Islet of Langerhans (tissue), 1 donor: ENCODE results near the gene ULK4.
"Not testable (repeated sequence)": the region's sequence is repeated elsewhere in the genome, so short reads cannot be mapped to it uniquely, and the experiment has no call there.

Source experiments
- FAIRE-seq: peaks from one replicate; lab custom pipeline; 2011; peaks lifted over from hg19 to GRCh38; lab: Jason Lieb, UNC

ULK4 gene

DNA sequence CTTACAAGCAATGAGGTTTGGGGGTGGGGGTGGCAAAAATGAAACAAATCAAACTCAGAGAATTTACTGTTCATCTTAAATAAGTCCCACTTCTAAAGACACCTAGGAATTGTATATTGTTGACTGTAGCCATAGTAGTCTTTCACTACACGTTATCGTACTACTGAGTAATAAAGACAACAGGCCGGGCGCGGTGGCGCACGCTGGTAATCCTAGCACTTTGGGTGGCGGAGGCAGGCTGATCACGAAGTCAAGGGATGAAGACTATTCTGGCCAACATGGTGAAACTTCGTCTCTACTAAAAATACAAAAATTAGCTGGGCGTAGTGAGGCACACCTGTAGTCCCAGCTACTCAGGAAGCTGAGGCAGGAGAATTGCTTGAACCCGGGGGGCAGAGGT is 531.0 kb downstream of the ULK4 start:
- no peak for FAIRE-seq

DNA sequence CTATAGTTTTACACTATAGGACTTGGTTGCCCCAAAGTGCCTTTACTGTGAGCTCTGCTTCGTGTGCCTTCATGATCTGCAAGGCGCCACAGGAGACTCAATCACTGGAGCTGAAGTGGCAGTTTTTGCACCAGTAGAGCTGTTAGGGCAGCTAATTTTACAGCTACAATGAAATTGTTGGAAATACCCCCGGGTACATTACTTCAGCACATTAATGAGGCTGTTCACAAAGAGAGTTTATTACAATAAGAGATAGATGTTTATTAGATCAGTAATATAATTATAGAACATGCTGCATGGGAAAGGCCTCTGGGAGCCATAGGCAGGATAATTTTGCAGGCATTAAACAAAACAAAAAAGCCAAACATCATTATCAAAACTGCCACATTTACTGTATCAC is 531.5 kb downstream of the ULK4 start:
- no peak for FAIRE-seq

DNA sequence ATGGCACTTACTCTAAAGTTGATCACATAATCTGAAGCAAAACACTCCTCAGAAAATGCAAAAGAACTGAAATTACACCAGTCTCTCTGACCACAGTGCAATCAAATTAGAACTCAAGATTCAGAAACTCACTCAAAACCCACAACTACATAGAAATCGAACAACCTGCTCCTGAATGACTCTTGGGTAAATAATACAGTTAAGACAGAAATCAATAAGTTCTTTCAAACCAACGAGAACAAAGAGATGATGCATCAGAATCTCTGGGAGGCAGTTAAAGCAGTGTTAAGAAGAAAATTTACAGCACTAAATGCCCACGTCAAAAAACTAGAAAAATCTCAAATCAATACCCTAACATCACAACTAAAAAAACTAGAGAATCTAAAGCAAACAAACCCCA is 535.4 kb downstream of the ULK4 start:
- FAIRE-seq: no peak

DNA sequence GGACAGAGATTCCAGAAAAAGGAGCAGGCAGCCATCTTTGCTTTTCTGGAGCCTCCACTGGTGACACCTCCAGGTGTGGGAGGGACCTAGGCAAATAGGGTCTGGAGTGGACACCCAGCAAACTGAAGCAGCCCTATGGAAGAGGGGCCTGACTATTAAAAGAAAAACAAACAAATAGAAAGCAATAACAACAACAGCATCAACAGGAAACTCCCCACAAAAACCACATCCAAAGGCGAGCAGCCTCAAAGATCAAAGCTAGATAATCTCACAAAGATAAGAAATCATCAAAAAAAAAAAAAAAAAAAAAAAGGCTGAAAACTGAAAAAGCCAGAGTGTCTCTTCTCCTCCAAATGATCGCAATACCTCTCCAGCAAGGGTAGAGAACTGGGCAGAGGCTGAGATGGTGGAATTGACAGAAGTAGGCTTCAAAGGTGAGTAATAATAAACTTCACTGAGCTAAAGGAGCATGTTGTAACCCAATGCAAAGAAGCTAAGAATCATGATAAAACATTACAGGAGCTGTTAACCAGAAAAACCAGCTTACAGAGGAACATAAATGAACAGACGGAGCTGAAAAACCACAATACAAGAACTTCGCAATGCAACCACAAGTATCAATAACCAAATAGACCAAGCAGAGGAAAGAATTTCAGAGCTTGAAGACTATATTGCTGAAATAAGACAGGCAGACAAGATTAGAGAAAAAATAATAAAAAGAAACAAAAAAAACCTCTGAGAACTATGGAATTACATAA is 537.2 kb downstream of the ULK4 start:
- no peak for FAIRE-seq

DNA sequence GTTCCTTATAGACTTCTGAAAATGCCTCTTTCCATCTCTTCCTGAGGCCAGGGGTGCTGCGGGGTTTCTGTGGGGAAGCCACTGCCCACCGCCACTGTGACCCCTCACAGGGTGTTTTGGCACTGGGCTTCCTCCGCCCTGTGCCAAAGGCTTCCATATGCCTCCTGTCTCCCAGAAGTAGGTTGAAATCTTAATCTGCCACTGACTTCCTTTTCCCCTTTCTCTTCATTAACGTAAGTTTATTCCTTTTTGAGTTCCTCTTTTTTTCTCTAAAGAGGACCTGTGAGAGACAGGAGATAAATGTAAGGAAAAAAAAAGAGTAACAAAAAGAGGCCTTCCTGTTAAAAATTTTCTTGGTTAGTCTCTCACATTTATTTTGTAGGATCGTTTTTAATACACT is 542.1 kb downstream of the ULK4 start:
- no peak for FAIRE-seq

DNA sequence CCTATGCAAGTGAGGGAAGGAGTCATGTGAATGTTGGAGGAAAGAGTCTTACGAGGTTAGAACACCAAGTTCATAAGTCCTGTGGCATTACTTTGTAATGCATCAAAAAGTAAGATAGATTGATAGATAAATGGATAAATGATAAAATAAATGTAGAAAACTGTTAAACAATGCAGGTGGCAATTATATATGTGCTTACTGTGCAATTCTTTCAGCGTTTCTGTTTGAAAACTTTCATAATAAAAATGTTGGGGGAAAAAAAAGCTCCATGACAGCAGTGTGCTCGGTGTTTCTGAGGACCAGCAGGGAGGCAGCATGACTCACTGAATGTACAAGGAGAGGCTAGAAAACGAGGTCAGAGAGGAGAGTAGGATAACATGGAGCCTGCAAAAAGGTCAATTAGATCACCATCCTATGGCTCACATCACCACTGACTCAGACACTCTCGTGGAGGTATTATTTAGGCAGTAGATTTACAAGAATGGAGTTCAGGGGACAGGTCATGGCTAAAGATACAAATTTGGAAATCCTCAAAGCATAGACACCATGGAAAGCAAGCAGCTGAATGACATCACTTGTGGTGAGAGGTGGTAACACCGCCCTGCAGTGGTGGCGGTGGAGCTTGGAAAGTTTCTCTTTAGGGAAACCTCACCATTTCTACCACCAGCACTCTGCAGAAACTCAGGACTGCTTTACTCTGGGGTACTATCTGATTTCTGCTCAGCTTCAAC is 542.8 kb downstream of the ULK4 start:
- FAIRE-seq: no peak

DNA sequence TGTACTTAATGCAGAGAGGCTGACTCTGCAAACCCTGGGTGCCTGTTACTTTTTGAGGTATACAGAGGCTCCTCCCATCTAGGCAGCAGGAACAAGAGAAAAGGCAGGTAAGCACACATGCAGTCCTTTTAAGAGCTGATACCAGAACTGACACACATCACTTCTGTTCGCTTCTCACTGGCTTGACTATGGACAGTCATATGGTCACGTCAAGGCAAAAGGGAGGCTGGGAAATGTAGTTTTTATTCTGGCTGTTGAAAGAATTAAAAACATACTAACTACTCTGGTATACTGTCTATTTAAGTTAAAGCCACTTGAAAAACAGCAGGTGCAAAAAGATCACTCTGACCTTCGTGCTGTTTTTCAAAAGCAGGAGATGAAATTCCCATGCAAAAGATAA is 544.3 kb downstream of the ULK4 start:
- no peak for FAIRE-seq

DNA sequence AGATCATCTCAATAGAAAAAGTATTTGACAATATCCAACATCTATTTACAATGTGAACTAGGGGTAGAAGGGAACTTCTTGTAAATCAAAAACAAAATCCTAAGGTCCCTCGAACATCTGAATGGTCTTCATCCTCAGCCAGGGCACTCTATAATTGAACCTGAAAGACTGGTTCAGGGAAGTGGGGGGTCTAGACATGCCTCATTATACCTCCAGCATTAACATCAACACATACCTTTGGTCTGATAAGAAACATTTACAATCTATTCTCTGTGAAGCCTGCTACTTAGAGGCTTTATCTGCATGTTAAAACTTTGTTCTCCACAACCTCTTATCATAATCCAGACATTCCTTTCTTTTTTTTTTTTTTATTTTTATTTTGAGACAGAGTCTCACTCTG is 550.8 kb downstream of the ULK4 start:
- FAIRE-seq: no peak

DNA sequence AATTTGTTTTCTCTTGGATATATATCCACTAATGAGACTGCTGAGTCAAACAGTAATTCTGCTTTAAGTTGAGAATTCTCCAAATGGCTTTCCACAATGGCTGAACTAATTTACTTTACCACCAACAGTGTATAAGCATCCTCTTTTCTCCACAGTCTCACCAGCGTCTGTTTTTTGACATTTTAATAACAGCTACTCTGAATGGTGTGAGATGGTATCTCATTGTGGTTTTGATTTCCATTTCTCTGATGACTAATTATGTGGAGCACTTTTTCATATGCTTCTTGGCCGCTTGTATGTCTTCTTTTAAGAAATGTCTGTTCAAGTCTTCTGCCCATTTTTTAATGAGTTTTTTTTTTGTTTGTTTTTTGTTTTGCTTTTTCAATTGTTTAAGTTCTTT is 556.4 kb downstream of the ULK4 start:
- no peak for FAIRE-seq

DNA sequence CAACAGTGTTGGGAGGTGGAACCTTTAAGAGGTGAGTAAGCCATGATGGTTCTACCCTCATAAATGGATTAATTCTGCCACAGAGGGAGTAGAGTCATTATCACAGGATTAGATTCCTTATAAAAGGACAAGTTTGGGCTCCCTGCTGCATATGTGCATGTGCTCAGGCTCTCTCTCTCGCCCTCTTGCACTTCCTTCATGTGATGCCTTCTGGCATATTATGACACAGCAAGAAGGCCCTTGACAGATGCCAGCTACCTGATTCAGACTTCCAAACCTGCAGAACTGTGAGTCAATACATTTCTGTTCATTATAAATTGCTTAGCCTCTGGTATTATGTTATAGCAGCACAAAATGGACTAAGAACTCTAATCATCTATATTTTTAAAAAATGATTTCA is 557.3 kb downstream of the ULK4 start:
- no peak for FAIRE-seq

DNA sequence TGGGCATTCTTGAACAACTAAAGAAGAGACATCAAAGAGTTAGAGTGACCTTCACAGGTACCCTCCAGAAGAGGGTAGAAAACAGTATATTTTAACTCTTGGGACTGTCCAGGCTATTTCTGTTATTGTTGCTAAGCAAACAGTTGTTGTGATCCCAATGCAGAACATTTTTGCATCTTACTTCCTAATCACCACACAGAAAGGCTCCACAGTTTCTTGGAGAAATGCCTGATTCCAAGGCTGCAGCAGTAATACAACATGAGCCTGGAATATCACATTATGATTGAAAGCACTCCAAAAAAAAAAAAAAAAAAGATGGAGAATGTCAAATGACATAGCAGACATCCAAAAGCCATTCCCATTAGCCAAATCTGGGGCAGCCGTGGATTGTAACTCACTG is 567.0 kb downstream of the ULK4 start:
- FAIRE-seq: no peak

DNA sequence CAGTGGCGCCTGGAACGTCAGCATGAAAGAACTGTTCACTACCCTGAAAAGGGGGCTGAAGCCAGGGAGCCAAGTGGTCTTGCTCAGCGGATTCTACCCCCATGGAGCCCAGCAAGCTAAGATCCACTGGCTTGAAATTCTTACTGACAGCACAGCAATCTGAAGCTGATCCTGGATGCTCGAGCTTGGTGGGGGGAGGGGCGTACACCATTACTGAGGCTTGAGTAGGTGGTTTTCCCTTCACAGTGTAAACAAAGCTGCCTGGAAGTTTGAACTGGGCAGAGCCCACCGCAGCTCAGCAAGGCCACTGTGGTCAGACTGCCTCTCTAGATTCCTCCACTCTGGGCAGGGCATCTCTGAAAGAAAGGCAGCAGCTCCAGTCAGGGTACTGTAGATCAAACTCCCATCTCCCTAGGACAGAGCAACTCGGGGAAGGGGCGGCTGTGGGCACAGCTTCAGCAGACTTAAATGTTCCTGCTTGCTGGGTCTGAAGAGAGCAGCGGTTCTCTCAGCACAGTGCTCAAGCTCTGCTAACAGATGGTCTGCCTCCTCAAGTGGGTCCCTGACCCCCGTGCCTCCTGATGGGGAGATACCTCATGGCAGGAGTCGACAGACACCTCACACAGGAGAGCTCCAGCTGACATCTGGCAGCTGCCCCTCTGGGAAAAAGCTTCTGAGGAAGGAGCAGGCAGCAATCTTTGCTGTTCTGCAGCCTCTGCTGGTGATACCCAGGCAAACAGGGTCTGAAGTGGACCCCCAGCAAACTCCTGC is 591.0 kb downstream of the ULK4 start:
- not testable (repeated sequence) for FAIRE-seq

DNA sequence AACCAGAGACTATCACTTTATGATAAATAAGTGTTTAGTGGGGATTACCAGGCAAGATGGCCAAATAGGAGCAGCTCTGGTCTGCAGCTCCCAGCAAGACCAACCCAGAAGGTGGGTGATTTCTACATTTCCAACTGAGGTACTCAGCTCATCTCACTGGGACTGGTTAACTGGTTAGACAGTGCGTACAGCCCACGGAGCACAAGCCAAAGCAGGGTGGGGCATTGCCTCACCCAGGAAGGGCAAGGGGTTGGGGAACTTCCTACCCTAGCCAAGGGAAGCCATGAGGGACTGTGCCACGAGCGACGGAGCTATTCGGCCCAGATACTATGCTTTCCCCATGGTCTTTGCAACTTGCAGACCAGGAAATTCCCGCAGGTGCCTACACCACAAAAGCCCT is 591.6 kb downstream of the ULK4 start:
- FAIRE-seq: no peak

DNA sequence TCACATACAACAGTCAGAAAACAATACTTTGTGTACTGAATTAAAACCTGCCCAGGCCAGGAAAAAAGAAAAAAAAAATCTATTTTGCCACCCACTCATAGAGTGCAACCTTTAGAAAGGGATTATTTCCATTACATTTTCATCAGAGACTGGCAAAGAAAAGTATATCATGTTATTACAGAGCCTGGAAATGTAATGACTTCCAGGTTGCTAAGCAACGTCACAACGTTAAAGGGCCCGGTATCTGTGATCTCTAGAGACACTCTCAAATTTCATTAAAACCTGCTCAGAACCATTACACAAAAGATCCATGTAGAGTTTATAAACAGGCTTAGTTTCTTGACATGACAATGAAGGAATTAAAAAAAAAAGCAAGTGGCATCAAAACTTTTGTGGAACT is 592.1 kb downstream of the ULK4 start:
- FAIRE-seq: no peak

DNA sequence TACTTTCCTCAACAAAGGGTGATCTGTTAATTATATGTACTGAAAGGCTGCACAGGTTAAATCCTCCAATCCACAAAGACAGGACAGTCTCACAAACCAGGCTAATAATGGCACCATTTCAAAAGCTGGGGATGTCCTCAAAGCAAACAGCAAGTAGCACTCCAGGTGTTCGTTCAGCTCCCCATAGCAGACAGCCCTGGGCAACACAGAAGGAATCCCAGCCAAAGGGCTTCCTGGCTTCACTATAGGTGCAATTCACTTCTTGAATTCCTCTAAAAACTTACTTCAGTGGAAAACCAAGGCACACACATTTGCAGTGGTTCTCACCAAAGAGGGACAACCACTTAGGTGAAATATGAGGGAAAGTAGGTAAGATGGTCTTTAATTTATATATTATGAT is 595.9 kb downstream of the ULK4 start:
- no peak for FAIRE-seq

DNA sequence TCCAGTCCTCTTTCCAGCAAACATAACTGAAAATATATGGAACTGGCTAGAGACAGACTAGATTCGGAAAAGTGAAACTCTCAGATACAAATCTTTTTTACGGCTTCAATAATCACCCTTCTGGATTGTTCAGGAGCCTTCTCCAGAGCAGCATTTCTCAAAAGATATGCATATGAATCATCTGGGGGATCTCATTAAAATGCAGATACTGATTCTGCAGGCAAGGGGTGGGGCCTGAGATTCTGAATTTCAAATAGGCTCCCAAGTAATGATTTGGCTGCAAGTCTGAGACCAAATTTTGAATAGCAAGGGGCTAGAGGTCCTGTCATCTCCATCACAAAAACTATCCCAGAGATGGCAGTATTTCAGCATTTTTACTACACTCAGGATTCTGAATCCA is 597.2 kb downstream of the ULK4 start:
- FAIRE-seq: no peak

DNA sequence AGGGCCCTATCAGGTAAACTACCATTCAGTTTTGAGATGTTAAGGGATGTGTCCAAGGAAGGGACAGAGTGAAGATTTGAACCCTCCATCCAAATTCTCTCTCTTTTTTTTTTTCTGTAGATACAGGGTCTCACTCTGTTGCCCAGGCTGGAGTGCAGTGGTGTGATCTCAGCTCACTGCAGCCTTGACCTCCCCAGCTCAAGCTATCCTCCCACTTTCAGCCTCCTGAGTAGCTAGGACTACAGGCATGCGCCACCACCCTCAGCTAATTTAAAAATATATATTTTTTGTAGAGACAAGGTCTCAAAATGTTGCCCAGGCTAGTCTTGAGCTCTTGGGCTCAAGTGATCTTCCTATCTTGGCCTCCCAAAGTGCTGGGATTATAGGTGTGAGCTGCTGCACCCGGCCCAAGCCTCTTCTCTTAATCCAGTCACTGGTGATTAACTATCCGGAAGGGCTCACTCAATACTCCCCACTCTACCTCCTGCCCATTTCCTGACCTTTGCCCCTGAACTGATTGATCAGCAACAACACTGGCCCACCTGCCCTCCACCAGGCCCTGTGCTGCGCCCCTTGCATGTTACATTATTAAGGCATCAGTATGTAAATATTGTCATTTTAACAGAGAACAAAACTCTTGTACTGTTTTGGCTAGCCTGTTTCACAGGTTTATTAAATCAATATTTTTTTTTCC is 597.9 kb downstream of the ULK4 start:
- FAIRE-seq: no peak

DNA sequence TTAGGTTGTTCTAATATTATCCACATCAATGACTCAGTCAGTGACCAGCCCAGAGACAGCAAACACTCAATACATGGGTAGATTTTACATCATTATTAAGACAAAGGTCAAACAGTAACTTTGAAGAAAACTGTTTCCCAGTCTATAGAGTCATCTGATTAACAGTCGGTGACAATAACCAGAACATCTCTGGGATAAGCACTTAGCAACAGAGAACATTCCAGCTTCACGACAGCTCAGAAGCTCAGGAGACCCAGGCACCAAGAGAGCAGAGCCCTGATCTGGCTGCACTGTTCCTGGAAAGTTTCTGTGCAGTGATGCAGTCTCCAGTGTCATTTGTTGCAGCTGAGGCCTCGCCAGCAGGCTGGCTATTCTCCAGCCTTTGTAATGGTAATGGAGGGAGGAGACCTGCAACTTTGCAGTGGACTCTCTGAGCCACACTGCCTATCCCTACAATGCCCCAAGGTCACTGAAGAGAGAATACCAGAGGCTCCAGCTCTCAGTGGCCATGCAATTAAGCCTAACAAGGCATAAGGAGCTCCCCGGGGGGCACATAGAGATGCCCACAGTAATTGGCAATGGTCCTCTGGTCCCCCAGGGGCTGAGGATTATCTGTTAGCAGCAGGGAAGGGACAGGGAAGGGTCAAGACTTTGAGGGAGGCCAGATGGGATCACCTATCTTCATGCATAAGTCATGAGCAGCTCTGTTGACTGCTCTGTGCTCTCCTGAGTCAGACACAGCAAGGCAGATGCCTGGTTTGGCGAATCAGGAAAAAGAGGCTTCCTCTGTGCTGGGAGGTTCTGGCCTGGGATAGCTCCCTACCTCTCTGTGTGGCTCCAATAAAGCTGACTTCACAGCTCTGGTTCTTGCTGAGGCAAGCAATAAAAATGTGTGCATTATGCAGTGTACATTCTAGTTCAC is 599.0 kb downstream of the ULK4 start:
- FAIRE-seq: no peak

DNA sequence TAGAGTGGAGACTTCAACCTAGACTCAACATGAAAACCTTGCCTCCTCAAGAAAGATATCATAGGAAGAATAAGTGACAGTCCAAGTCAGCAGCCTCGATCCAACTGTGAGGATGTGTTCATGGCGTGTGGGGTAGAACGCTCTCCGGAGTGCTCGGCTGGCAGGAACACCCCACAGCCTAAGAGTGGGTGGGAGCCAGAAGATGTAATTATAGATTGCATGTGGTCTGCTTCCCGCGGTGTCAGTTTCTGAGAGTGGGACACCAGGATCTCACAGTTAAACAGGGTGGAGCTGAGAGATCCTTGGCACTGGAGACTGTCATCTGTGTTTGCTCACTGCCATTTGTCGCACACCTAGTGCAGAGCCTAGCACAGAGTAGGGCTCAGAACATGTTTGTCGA is 604.6 kb downstream of the ULK4 start:
- FAIRE-seq: no peak

DNA sequence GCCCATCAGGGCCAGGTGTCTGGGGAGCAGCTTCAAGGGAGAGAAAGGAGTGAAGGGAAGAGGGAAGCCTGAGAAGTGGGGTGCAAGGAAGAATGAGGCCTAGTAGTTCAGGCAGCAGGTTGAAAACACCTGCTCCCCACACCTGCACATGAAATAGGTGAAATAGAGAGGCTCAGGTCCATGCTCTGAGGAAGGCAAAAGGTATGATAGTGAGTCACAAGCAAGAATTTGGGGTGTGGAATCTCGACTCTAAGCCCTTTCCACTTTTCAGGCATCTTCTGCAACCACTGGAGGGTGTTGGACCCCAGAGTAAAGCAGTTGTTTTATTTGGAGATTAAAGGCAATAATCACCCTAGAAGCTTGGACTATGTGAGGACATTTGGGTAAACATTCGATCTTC is 605.1 kb downstream of the ULK4 start:
- FAIRE-seq: no peak

DNA sequence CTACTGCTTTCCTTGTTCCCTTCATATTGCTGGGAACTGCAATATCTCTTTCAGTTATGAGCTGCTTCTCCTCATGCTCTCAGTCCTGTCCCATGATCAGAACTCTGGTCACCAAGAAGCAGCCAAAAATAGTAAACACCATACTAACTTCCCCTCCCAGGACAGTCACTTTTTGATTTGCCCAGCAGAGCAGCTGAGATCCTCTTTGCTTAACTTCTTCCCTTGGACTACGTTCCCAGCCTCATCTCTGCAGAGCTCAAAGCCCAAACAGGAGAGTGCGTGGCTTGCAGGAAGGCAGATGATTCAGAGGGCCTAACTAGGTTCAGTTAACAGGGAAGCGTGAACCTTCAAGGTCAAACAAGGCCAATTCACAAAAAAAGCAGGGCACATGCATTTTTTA is 609.4 kb downstream of the ULK4 start:
- FAIRE-seq: no peak

DNA sequence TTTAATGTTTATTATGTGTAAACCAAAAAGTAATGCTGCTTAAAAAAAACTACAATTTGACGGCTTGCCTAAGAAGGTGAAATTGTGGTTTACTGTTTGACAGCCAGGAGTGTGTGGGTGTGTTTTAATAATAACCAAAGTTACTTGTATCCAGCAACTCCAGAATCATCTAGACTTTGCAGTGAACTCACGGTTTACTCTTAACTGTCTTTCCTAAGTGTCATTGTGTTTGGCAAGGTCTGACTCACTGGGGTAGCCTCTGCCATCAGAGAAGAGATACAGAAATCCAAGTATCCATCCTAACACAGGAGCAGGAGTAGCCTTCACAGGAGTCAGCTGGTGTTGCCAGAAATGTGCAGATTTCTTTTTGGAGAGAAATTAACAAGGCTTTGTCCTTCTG is 611.5 kb downstream of the ULK4 start:
- FAIRE-seq: no peak
